Activated CD4-positive, alpha-beta T cell treated with anti-CD3 and anti-CD28 coated beads, Interleukin-2, amount 50 U/mL, for 16 hours (primary cell): ENCODE results near the gene PCAT7.
A peak's percentile ranks its signal among the peaks of the same experiment; 100 is the strongest.
"Not testable (repeated sequence)": the region's sequence is repeated elsewhere in the genome, so short reads cannot be mapped to it uniquely, and the experiment has no call there.

Source experiments
- DNase-seq: peaks from one replicate; pipeline ENCODE4 v3.0.0-alpha.2; 2020

The PCAT7 gene

DNA sequence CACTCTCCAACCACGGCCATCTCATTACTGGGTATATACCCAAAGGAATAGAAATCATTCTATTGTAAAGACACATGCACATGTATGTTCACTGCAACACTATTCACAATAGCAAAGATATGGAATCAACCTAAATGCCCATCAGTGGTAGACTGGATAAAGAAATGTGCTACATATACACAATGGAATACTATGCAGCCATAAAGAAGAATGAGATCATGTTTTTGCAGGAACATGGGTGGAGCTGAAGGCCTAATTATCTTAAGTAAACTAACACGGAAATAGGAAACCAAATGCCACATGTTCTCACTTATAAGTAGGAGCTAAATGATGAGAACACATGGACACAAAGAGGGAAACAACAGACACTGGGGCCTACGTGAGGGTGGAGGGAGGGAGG lies 9.4 kb downstream of the PCAT7 start:
- not testable (repeated sequence) for DNase-seq

DNA sequence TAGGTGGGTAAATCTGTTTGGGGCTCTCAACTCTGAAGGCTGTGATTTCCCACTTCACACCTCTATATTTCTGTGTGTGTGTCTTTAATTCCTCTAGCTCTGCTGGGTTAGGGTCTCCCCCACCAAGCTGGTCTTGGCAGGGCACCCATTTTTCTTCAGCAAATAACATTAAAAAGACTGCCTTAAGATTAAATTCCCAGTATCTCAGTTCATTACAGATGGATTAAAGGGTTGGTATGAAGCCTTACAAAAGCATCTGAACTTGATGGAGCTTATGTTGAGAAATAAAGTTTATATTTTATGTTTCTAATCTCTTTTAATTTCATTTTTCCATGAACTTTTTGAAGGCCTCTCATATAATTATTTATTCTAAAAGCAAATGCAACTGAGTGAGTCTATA lies 11.7 kb downstream of the PCAT7 start:
- no peak for DNase-seq

GRCh38 chr9:94567271-94567670 lies 12.4 kb downstream of the PCAT7 start:
- DNase-seq: no peak

- DNase-seq: no peak
Measured at GRCh38 chr9:94568250-94568889, 13.5 kb downstream of the PCAT7 start.

- DNase-seq: no peak
Measured at GRCh38 chr9:94568972-94569712, 14.3 kb downstream of the PCAT7 start.

DNA sequence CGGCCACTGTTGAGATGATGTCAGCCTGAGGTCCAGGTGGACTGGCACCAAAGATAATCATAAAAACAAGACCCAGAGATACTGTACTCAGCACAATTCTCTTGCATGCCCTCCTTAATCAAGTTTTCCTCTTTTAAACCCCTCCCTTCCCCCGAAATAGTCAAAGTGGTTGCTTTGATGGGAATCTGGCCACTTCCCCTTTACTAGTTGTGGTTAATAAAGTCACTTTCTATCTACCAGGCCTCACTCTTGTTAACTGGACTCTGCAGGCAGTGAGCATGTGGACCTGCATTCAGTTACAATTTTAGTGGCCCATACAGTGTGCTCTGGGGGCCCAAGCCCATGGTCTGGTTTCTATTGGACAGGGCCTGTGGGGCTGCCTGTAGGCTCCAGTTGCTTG lies 21.2 kb downstream of the PCAT7 start:
- DNase-seq: no peak

GRCh38 chr9:94577036-94577435 lies 22.2 kb downstream of the PCAT7 start:
- DNase-seq: no peak

DNA sequence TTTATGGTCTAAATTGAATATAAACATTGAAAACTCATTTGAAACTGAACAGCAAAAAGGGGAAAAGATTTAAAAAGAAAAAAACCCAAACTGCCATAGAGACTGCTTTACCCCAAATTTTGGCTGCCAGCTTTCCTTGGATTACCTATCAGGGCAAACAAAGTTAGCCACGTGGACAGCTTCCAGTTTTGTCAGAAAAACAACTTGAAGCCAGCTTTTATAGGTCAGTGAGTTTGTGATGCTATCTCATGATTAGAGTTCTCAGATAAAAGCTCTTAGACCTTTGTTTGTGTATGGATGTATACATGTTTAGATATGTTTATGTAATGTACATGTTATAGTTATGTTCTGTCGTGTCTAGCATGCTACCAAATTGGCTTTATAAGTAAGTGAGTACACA lies 22.7 kb downstream of the PCAT7 start:
- no peak for DNase-seq

DNA sequence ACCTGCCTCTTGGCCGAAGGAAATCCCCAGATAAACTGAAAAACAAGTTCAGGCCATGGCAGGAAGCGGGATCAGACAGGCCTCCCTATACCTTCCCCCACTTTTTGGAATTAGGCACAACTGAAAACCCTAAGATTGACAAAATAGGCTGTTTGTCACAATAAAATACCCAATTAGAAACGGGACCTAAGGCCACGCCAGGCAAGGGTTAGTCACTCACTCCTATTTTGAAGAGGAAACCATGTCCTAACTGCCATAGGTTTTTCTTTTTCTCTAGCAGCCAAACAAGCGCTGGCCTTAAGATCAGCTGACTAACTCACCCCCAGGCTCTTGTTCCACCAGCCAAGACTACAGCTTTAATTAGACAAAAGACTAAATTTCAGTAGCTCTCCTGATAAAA lies 26.8 kb downstream of the PCAT7 start:
- no peak for DNase-seq

DNA sequence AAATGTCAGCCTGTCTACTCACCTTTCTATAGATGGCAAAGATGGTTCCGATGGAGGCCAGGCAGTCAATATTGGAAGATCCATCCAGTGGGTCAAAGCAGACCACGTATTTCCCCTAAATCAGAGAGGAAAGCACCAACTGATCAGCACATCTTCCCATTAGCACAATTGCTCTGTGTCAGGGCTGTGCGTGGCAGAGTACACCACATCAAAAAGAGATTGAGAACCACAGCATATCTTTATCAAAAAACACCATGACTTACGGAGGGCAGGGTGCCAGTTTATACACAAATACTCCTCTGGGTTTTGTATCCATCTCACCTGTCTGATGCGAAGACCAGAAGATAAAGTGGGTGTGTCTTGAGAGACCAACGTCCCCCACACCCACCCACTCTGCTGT lies 29.7 kb downstream of the PCAT7 start:
- DNase-seq: no peak

DNA sequence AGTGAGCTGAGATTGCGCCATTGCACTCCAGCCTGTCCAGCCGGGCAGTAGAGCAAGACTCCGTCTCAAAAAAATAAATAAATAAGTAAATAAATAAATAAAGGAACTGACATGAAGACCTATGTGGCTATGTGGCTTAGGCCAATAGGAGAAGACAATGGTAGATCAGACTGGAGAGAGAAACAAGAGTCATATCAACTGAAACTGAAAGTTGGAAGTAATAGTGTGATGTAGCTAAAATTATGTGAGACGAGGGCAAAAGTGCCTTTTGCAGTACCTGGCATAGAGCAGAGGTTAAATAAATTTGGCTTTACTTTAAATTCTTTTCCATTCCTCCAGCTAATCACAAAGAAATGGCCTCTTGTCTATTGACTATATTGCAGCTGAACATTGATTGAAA lies 31.4 kb downstream of the PCAT7 start:
- DNase-seq: no peak

GRCh38 chr9:94586814-94587213 lies 31.9 kb downstream of the PCAT7 start:
- DNase-seq: no peak

- DNase-seq: no peak
Measured at GRCh38 chr9:94588681-94589080, 33.8 kb downstream of the PCAT7 start.

GRCh38 chr9:94591046-94591545 lies 36.2 kb downstream of the PCAT7 start:
- not testable (repeated sequence) for DNase-seq

DNA sequence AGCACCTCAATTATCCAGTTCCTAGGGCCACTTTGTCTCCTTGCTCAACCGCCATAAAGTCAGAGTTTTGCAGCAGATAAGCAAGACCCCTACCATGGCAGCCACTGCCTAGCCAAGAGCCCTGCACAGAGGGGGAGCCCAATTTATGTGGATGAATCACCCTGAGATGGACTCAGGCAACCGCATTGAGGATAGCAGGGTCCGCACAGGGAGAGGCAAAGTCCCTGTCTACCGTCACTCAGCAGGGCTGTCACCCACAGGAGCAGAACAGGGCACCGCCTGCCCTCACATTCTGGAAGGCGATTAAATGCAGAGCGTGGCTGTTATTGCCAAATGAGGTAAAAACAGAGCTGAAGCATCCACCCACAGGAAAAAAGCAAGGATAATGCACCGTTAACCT lies 37.0 kb downstream of the PCAT7 start:
- no peak for DNase-seq

DNA sequence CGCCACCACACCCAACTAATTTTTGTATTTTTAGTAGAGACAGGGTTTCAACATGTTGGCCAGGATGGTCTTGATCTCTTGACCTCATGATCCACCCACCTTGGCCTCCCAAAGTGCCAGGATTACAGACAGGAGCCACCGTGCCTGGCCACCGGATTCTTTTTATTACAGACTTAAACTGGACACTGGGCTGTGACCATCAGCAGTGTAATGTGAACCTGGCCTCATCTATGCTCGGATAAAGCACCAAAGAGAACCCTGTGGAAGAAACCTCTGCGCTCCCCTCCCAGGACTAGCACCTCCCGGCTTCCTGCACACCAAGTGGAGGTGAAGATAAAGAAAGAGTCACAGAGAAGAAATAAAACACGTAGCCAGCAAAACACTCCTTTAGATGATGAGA lies 37.8 kb downstream of the PCAT7 start:
- DNase-seq: not testable (repeated sequence)

GRCh38 chr9:94593459-94594345 lies 38.8 kb downstream of the PCAT7 start, which contains the start of gene FBP2:
Gene FBP2 (minus strand): TSS chr9:94593824. CDS start chr9:94593726, 98 bp downstream.
- no peak for DNase-seq

DNA sequence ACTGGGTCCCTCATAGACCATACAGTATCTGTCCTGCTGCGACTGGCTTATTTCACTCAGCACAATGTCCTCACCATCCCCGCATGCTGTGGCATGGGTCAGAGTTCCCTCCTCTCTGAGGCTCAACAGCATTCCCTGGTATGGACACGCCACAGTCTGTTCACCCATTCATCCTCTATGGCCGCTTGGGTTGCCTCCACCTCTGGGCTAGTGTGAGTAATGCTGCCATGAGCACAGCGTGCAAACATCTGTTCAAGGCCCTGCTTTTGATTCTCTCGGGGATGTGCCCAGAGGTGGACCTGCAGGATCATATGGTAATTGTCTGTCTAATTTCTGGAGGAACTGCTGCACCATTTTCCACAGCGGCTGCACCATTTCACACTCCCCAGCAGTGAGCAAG lies 44.2 kb downstream of the PCAT7 start:
- no peak for DNase-seq

DNA sequence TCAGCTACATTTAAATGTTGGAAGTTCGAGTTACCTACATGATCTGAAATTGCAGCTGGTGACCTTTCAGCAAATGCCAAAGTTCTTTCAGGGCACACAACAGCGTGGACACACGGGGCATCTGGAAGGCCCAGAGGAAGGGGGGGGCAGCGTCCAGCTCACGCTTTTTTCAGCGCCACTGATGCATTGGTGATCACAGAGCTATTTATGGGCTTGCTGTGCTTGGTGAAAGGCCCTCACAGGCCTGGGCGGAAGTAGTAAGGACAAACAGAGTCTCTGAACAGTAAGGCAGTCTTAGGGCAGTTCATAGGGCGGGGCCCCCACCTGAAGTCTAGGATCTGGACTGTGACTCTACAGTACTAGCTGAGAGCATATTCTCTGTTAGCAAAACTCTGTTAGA lies 45.4 kb downstream of the PCAT7 start:
- DNase-seq: no peak

DNA sequence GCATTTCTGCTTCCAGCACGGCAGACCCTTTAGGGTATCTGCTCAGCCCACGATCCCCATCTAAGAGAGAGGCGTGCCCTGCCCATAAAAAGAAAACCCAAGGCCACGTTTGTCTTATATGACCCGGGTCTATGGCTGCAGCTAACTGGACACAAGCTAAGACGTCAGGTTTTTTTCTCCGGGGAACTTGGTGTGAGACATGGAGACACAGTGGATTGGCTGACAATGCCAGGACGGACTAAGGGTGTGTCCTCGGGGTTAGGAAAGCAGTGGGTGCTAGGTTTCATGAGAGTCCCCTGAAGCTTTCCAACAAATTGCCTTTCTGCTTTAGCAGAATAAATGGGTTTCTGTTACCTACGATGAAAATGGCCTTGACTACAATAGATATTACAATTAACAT lies 45.8 kb downstream of the PCAT7 start:
- no peak for DNase-seq

DNA sequence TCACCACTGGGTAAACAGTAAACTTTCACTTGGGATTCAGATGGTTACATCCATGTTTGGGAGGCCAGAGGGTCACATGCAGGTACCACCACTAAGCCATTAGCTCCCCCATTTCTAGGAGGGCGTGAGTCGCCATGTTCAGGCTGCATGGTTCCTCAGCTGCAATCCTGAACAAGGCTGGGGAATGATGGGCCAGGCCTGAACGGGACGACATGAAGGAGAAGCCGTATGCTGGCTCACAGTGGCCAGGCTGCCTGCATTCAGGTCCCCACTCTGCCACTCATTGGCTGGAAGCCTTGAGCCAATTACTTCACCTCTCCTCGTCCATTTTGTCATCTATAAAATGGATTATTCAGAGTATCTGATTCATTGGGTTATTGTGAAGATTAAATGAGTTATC lies 47.8 kb downstream of the PCAT7 start:
- no peak for DNase-seq

- DNase-seq: peak; percentile 63
Measured at GRCh38 chr9:94603259-94604160, 48.6 kb downstream of the PCAT7 start.
